DMS153 treated with DMSO at 0.1 percent for 48 hours (cell line): ENCODE measurements around the gene JAM3.

Experiments
- DNase-seq: peaks from one replicate; lab custom pipeline; 2025; ENCODE audit not compliant: unreplicated experiment; lab: John Stamatoyannopoulos, UW

JAM3 gene

GRCh38 chr11:134142536-134142935, 73.7 kb downstream of the JAM3 start:
- no peak for DNase-seq

DNA sequence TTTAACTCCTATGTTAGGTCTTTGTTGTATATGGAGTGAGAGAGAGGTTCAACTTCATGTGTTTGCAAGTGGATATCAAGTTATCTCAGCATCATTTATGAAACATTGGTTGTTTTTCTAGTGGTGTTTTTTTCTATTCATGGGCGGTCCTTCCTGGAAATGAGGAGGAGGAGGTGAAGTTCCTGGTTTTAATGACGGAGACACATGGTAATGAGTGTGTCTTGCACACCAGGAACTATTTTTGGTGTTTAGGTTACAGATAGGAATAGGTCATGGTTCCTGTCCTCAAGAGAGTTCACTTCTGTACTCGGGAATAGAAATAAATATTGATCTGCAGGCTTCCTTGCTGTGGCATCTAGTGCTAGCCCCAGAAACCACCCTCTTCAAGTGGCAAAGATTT, 74.9 kb downstream of the JAM3 start:
- DNase-seq, result no peak

GRCh38 chr11:134144744-134145143, 75.9 kb downstream of the JAM3 start:
- DNase-seq, result no peak

- DNase-seq, result no peak
These were observed 76.8 kb downstream of the JAM3 start for GRCh38 chr11:134145715-134146114.

DNA sequence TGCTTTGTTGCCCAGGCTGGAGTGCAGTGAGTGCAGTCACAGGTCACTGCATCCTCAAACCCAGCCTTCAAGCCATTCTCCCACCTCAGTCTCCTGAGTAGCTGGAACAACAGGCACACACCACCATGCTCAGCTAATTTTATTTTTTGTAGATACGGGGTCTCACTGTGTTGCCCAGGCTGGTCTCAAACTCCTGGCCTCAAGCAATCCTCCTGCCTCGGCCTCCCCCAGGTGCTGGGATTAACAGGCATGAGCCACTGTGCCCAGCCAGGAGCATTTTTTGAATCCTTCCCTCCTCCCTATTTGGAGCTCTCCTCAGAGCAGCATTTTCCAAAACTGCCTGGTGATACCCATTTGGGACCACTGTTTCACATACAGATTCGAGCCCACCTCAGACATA, 77.7 kb downstream of the JAM3 start:
- DNase-seq, result no peak

DNA sequence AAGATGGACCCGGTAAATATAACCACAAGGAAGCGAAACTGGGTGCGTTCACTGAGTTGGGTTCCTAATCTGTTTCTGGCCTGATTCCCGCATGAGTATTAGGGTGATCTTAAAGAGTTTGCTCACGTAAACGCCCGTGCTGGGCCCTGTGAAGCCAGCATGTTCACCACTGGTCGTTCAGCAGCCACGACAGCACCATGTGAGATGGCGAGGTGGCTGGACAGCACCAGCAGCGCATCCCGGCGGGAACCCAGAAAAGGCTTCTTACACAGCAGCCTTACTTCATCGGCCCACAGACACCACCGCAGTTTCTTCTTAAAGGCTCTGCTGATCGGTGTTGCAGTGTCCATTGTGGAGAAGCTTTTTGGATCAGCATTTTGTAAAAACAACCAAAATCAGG, 80.5 kb downstream of the JAM3 start:
- no peak for DNase-seq

- no peak for DNase-seq
These were observed 81.5 kb downstream of the JAM3 start for GRCh38 chr11:134150195-134150903.

- no peak for DNase-seq
These were observed 82.3 kb downstream of the JAM3 start for GRCh38 chr11:134151083-134151747.

DNA sequence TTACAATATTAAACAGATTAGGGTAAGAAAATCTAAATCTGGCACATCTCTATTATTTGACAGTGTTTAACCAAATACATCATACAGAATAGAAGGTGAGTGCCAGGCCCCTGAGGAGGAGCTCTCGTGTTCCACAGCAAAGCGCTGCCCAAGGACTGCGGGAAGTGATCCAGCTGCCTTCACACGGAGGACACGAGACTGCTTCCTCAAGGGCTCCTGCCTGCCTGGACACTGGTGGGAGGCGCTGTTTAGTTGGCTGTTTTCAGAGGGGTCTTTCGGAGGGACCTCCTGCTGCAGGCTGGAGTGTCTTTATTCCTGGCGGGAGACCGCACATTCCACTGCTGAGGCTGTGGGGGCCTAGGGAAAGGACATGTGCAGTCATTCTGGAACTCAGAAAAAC, 83.8 kb downstream of the JAM3 start:
- DNase-seq, result no peak

DNA sequence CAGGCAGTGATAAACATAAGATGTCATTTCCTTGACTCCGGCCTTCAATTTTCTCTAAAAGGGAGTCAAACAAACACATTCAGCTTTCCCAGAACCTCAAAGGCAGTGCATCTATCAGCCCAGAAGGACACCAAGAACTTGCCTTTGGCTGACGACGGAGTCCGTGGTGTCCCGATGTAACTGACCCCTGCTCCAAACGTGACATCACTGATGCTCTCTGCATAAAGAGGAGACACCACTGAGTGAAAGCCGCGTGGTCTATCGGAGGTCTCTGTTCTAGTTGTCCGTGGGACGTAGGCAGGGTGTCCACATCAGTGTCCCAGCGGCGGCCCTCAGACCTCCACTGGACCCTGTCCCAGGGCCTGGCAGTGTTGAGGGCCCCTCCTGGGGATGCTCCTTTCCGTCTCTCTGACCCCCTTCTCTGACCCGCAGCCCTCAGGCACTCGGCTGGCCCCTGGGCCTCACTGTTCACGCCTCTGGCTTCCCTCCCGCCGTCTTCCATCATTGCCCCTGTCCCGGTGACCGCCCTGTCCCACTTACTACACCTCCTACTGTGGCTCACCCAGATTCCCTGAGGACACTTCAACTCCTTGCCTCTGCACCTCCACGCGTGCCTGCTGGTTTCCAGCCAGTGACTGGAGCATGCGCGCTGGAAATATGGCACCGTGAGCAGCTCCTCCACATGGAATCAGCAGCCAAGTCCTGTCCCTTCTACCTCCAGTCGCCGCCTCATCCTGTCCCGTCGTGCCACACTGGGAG, 84.5 kb downstream of the JAM3 start:
- no peak for DNase-seq

- DNase-seq, result no peak
These were observed 85.6 kb downstream of the JAM3 start for GRCh38 chr11:134154441-134154840.

- no peak for DNase-seq
These were observed 86.6 kb downstream of the JAM3 start for GRCh38 chr11:134155456-134155855.

DNA sequence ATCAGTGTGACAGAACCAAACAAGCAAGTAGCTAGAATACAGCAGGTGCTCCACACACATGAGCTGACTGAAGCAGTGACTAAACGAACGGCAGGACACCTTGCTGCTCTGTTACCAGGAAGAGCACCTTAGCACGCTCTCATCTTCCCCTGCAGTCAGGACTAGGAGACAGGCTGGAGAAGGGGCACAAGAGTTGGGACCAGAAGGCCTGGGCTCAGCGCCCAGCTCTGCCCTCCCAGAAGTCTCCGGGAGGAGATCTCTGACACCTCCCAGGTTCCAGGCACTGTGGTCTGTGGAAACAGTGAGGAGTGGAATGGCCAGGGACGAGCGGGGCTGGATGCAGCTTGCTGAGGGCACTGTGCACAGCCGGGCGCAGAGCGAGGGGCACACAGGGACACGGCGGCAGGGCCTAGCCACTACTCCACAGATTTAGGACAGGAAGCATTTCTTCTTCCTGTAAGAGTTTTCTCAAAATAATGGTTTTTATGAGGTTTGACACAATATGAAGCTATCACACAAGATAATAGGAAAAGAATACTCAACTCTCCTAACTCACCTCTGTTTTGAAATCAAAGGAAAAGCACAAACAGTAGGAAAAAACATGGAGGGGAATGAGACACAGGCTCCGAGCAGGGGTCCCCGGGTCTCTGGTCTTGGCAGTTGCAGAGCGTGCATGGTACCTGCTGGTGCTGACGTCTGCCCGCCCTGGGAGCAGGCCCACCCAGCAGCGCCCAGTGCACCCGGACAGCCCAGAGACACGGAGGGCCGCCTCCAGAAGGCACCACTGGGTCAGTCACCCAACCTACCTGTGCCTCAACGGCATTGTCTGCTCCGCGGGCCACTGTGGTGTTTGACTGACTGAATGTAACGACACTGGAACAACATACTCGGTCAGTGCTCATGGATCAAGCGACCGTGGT, 87.3 kb downstream of the JAM3 start:
- DNase-seq, result no peak

- no peak for DNase-seq
These were observed 88.6 kb downstream of the JAM3 start for GRCh38 chr11:134157451-134157850.

- DNase-seq, result no peak
These were observed 89.2 kb downstream of the JAM3 start for GRCh38 chr11:134158023-134158422.

DNA sequence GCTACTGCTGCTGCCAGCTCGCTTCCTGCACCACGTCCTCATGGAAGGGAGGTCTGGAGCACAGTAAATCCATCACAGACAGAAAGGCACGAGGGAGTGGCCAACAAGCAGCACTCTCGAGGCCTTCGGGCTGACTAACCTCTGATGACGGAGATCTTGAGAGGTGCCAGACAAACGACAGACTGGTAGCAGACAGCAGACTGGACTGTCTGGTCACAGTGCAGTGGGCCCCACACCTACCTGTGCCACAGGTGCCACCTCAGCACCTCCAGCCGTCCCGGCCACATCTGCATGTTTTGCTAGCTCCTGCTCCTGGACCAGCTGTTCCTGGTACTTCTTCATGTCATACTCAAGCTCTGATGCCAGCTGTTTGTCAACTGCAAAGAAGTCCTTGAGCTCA, 90.8 kb downstream of the JAM3 start:
- no peak for DNase-seq

DNA sequence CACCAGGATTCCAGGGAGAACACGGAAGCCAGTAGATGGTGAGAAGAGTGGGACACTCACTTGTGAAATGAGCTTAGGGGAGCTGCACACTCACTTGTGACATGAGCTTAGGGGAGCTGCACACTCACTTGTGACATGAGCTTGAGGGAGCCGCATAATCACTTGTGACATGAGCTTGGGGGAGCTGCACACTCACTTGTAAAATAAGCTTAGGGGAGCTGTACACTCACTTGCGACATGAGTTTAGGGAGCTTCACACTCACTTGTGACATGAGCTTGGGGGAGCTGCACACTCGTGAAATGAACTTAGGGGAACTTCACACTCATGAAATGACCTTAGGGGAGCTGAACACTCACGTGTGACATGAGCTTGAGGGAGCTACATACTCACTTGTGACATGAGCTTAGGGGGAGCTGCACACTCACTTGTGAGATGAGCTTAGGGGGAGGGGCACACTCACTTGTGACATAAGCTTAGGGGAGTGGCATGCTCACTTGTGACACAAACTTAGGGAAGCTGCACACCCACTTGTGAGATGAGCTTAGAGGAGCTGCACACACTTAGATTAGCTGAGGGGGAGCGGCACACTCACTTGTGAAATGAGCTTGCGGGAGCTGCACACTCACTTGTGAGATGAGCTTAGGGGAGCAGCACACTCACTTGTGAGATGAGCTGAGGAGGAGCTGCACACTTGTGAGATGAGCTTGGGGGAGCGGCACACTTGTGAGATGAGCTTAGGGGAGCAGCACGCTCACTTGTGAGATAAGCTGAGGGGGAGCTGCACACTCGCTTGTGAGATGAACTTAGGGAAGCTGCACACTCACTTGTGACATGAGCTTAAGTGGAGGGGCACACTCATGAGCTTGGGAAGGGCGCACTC, 95.9 kb downstream of the JAM3 start:
- DNase-seq, result no peak

DNA sequence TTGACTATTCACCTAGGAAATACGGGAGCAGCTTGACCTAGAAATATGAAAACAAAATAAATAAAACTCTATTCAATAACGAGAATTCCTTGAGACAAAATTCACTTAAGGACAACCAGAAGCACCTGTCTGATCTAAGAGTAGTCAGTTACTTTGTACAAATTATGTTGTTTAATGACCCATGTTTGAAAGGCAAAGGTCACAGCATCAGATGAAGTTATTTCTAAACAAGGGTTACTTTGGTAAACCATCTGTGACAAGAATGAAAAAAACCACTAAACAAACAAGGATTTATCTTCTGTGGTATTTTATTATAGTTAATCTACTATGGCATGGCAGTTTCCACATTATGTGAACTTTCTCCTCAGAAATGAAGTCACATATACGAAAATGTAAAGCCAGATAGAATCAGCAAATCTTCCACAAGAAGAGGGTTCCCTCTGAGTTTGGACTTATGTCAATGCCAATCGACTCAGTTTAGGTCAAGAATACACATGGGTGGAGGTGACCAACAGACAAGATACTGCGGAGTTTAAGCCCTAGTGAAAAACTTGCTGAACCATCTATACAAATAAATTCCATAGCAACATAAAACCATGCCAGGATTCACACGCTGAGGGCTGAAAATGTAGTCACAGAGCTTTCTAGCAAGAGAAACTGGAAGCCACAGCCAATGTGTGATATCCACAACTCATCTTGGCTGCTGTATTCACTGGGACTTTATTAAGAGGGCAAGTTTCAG, 101.5 kb downstream of the JAM3 start:
- DNase-seq, result no peak

- DNase-seq, result no peak
These were observed 102.0 kb downstream of the JAM3 start for GRCh38 chr11:134170919-134171281.

GRCh38 chr11:134171951-134172350, 103.1 kb downstream of the JAM3 start:
- DNase-seq, result no peak
